ENCODE results near the gene ZNF747.

DNA sequence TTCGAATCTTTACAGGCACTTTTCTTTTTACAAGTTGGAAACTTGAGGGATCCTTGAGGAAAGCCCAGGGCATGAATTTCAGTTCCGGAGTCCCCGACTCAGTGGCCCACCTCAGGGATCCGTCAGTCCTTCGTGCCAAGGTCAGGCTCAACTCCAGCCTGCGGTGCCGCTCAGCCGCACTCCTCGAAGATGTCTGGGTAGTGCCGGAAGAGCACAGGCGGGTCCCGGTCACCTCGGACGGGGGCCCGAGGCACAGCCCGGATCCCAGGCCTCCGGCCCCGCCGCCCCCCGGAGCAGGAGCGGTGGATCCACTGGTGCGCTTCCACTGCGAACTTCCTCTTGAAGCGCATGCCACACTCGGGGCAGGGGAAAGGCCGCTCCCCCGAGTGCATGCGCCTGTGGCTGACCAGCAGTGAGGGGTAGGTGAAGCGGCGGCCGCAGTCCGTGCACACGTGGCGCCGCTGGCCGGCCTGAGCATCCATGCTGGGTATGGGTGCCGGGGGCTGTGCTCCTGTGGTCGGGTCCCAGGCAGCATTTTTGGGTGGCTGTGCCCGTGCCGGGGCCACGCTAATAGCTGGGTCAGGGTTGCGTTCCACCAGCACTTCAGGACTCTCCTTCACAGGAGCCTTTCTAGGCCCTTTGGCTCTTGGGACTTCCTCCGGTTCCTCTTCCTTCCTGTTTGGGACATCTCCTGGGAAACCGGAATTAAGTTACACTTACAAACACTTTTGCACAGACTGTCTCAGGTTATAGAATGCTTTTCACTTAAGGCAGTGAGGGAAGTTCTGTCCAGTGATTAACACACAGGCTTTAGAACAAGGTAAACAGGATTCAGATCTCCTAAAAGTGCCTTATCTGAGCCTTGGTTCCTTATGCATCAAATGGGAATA, 35.3 kb upstream of the ZNF747 start:
- TF ChIP-seq, protein P1, sequence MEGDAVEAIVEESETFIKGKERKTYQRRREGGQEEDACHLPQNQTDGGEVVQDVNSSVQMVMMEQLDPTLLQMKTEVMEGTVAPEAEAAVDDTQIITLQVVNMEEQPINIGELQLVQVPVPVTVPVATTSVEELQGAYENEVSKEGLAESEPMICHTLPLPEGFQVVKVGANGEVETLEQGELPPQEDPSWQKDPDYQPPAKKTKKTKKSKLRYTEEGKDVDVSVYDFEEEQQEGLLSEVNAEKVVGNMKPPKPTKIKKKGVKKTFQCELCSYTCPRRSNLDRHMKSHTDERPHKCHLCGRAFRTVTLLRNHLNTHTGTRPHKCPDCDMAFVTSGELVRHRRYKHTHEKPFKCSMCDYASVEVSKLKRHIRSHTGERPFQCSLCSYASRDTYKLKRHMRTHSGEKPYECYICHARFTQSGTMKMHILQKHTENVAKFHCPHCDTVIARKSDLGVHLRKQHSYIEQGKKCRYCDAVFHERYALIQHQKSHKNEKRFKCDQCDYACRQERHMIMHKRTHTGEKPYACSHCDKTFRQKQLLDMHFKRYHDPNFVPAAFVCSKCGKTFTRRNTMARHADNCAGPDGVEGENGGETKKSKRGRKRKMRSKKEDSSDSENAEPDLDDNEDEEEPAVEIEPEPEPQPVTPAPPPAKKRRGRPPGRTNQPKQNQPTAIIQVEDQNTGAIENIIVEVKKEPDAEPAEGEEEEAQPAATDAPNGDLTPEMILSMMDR (IDR thresholded peaks at IDR 0.05): no peak
- TF ChIP-seq ZFX (IDR thresholded peaks at IDR 0.05; ENCODE audit: borderline replicate concordance): no peak
